CD4-positive, alpha-beta T cell treated with Interleukin-12 subunit alpha and Interleukin-12 subunit beta, for 1 hour (primary cell): ENCODE measurements around the gene BCAT1.
"Not testable (repeated sequence)": the region's sequence is repeated elsewhere in the genome, so short reads cannot be mapped to it uniquely, and the experiment has no call there.

Experiments used
- DNase-seq: peaks from one replicate; pipeline ENCODE4 v3.0.0-alpha.2; 2020

BCAT1 gene

GRCh38 chr12:24851341-24851740 is 97.6 kb downstream of the BCAT1 start:
- no peak for DNase-seq

DNA sequence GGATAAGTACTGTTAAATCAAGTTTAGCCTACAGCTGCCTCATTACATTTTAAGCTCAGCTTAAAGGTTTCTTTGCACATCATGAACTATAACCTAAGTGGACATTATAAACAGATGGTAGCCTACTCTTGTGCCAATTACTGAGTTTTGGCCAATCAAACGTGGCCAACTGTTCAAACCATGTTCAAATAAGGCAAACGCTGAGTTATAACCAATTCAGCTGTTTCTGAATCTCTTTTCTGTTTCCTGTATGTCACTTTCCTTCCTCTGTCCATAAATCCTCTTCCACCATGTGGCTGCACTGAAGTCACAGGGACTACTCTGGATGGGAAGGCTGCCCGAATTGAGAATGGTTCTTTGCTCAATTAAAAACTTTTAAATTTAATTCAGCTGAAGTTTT is 98.4 kb downstream of the BCAT1 start:
- no peak for DNase-seq

DNA sequence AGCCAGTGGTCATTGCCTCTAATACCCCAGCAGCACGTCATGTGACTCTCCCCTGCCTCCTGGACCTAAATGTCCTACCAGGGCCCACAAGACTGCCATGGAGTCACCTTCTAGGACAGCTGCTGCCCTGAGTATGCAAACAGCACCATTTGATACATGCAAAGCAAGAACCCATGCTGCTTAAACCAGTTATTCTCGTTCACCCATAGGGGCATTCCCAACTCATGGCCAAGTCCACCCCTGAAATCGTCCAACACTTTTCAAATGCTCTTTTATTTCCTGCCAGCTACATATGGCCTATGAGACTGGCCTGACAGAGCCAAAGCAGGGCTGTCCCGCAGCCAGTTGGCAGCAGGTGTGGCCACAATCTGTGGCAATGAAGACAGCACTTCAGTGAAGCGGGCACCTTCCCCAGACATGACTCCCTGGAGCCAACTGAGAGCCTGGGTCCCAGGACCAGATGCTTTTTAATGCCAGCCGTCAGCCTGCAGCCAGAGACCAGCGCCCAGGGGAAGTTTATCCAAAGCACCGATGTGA is 99.9 kb downstream of the BCAT1 start:
- DNase-seq: no peak

GRCh38 chr12:24846689-24847088 is 102.2 kb downstream of the BCAT1 start:
- DNase-seq: no peak

DNA sequence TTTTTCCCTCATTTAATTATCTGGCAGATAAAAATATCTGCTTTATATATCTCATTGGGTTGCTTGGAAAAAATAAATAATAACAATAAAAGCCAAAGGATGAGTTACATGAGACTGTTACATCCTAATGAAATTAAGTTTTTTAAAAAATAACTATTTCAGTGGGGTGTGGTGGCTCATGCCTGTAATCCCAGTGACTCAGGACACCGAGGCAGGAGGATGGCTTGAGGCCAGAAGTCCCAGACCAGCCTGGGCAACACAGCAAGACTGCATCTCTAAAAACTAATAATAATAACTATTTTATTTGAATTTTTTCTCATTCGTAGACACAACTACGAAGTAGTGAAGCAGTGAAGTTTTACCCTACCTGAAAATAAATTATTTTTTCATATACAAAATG is 103.3 kb downstream of the BCAT1 start:
- no peak for DNase-seq

- no peak for DNase-seq
Observed at GRCh38 chr12:24840046-24840800, 108.7 kb downstream of the BCAT1 start.

- peak; percentile 8 for DNase-seq
Observed at GRCh38 chr12:24839268-24839791, 109.6 kb downstream of the BCAT1 start.

DNA sequence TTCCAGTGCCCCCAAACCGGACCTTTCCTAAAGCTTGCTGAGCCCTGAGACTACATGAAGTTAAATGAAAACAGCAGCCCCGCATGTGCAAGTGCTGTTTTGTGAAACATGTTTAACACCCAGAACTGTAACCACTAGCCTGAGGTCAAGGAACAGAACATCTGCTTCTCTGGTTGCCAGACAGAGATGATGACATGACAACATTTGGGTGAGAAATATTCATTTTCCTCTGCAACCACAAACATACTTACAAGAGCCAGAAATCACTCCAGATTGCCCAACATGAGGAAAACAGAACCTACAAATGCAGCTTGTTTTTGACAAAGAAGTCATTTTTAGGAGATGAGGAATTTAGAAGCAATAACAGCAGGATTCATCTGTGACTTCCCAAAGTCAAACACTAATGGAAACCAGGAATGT is 110.4 kb downstream of the BCAT1 start:
- no peak for DNase-seq

- DNase-seq: no peak
Observed at GRCh38 chr12:24835377-24835776, 113.5 kb downstream of the BCAT1 start.

DNA sequence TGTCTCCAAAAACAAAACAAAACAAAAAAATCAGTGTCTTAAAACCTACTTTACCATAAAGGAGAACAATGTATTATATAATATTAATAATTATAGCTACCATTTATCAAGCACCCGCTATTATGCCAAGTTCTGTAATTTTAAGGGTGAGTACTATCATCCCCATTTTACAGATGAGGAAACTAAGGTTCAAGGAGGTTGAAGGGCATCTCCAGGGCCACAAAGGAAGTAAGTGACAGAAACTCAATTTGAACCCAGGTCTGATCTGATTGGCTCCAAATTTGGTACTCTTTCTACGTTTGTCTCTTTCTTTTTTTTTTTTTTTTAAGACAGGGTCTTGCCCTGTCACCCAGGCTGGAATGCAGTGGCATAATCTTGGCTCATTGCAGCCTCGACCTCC is 115.4 kb downstream of the BCAT1 start:
- no peak for DNase-seq

DNA sequence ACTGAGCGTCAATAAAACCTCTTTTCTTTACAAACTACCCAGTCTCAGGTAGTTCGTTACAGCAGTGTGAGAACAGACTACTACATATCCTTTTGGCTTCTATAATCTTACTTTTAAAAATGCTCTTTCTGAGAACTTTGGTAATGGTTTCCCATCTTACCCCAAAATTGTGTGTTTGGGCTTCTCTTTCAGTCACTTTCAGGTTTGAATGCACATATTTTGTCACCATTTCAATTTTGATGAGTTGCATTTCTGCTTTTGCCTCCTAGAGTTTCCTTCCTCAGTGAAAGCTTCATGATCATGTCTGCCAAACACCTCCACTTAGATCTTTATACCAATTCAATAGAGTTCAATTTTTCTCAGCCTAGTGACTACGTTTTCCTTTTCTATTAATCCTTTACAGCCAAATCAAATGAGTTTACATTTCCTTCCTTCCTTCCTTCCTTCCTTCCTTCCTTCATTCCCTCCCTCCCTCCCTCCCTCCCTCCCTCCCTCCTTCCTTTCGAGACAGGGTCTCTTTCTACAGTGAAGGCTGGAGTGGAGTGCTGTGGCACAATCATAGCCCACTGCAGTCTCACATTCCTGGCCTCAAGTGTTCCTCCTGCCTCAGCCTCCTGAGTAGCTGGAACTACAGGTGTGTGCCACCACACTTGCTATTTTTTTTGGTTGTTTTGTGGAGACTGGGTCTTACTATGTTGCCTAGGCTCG is 124.9 kb downstream of the BCAT1 start:
- DNase-seq: no peak

GRCh38 chr12:24822121-24822899 is 126.6 kb downstream of the BCAT1 start:
- DNase-seq: no peak

DNA sequence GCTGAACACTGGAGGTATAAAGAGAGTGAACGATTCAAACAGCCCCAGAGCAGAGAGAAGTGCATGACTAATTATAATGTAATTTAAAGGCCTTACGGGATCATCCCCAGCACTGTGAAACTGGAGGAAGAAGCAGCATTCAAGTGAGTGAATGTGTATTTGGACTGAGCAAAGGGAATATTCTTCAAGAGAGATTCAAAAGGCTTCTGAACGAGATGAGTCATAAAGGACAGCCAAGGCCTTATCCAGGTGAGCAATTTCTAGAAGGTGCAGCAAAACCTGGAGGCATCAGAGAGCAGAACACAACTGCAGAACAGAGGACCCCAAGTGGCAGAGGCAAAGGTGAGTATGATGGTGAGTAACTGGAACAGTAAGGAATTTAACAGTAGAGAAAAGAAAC is 127.2 kb downstream of the BCAT1 start:
- DNase-seq: no peak

- no peak for DNase-seq
Observed at GRCh38 chr12:24820872-24821271, 128.0 kb downstream of the BCAT1 start.

- DNase-seq: no peak
Observed at GRCh38 chr12:24818351-24818750, 130.6 kb downstream of the BCAT1 start.

DNA sequence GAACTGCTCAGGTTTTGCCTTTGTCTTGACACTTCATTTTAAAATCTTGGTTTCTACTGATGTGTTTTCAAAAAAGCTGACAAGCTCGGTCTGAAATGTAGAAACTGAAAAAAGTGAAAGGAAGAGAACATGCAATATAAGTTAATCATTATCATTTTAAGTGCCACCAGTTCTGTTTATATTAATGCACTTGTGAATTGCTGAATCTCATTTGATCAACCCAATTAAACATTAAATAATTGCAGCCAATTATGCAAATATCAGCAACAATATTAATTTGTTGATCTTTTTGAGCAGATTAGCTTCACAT is 133.8 kb downstream of the BCAT1 start:
- no peak for DNase-seq

- DNase-seq: peak; percentile 13
Observed at GRCh38 chr12:24814379-24815113, 134.4 kb downstream of the BCAT1 start.

DNA sequence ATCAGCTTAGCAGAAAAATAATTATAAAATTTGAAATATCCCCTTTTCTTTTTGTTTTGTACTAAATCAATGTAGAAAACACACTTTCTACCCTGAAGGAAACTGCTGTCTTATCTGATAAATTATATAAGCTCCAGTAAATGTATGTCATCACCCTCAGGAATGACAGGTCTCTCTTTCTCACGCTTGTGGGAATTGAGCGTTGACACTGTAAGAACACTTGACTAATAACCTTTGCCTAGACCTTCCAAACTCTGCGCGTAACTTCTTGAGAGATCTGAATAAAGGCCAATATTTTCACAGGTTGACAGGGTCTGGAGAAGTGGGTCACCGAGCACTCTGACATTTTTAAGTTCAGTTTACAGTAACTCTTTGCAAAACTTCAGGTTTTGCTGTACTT is 138.5 kb downstream of the BCAT1 start:
- DNase-seq: no peak

GRCh38 chr12:24809306-24809705 is 139.6 kb downstream of the BCAT1 start:
- not testable (repeated sequence) for DNase-seq

GRCh38 chr12:24808651-24809050 is 140.2 kb downstream of the BCAT1 start:
- DNase-seq: no peak

GRCh38 chr12:24806386-24806785 is 142.5 kb downstream of the BCAT1 start:
- DNase-seq: no peak

DNA sequence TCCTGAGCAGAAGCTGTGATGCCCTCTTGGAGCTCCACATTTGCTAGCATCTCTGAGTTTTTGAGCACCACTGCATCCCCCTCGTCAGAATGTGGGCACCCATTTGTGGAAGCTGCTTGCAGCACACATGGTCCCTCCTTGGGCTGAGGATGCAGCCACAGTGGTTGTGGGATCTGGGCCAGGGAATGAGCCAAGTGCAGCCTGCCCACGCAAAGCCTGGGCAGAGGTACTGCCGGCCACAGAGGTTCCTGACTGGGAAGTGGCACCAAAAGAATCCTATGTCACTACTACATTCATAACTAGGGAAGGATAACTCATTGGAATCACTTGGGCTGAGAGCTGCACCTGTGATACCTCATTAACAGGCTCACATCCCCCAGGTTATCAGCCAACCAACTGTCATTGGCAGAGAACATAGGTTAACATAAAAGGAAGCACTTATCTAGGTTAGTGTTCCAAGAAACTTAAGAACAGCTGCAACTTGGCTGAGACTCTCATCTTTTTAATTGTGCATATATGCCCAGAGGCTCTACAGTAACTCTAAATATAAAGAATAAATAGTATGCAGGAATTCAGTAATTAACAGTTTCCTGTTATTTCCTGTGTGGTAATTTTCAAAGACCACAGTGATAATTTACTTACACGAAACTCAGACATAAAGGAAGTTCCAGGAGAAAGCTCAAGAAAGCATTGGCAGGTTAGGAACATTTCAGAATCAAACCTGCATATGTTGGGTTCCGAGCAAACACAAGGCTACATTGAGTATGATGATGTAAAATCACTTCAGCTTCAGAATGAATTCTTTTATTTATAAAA is 145.3 kb downstream of the BCAT1 start:
- DNase-seq: no peak
